ENCODE data around the gene ZNF700.

- no peak for TF ChIP-seq EZH2phosphoT487 (IDR thresholded peaks at IDR 0.05; ENCODE audit: low read length)
- TF ChIP-seq, protein P1, sequence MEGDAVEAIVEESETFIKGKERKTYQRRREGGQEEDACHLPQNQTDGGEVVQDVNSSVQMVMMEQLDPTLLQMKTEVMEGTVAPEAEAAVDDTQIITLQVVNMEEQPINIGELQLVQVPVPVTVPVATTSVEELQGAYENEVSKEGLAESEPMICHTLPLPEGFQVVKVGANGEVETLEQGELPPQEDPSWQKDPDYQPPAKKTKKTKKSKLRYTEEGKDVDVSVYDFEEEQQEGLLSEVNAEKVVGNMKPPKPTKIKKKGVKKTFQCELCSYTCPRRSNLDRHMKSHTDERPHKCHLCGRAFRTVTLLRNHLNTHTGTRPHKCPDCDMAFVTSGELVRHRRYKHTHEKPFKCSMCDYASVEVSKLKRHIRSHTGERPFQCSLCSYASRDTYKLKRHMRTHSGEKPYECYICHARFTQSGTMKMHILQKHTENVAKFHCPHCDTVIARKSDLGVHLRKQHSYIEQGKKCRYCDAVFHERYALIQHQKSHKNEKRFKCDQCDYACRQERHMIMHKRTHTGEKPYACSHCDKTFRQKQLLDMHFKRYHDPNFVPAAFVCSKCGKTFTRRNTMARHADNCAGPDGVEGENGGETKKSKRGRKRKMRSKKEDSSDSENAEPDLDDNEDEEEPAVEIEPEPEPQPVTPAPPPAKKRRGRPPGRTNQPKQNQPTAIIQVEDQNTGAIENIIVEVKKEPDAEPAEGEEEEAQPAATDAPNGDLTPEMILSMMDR (IDR thresholded peaks at IDR 0.05; ENCODE audit: low read length), result no peak
These were observed 70.3 kb downstream of the ZNF700 start for GRCh38 chr19:11995174-11995573.
